Trophoblast cell (in vitro differentiated cells and primary cell): Measurements from ENCODE around the gene TEAD1.

Source experiments
- DNase-seq, 2 donors: peaks; one replicate each; pipeline ENCODE4 v3.0.0-alpha.2; 2016
- H2AFZ ChIP-seq: 2 replicates; pipeline ENCODE4 v1.6.1; 2013; ENCODE audit warnings: low read length, moderate library complexity, mild to moderate bottlenecking; ENCODE audit not compliant: insufficient read depth, poor library complexity
- H2AK5ac ChIP-seq: 2 replicates; pipeline ENCODE4 v1.6.1; 2013; ENCODE audit warnings: mild to moderate bottlenecking, low read length
- H2BK120ac ChIP-seq: 2 replicates; pipeline ENCODE4 v1.6.1; 2013; ENCODE audit warnings: low read length, mild to moderate bottlenecking, moderate library complexity; ENCODE audit not compliant: insufficient read depth, poor library complexity
- H2BK12ac ChIP-seq: 2 replicates; pipeline ENCODE4 v1.6.1; 2013; ENCODE audit warnings: mild to moderate bottlenecking, low read length, moderate library complexity
- H2BK5ac ChIP-seq: 2 replicates; pipeline ENCODE4 v1.6.1; 2013; ENCODE audit warnings: low read length, low read depth, moderate library complexity, mild to moderate bottlenecking; ENCODE audit not compliant: poor library complexity
- H3K14ac ChIP-seq: 2 replicates; pipeline ENCODE4 v1.6.1; 2013; ENCODE audit warnings: mild to moderate bottlenecking, low read length
- H3K18ac ChIP-seq: 2 replicates; pipeline ENCODE4 v1.6.1; 2013; ENCODE audit warnings: mild to moderate bottlenecking, low read length
- H3K23ac ChIP-seq: 2 replicates; pipeline ENCODE4 v1.6.1; 2013; ENCODE audit warnings: low read length
- H3K27ac ChIP-seq: 2 replicates; pipeline ENCODE4 v1.5.1; 2013; ENCODE audit warnings: low read depth, mild to moderate bottlenecking, inconsistent platforms, low read length, moderate library complexity
- H3K27me3 ChIP-seq: 2 replicates; pipeline ENCODE4 v1.6.1; 2013; ENCODE audit warnings: inconsistent platforms, mild to moderate bottlenecking, low read length, moderate library complexity; ENCODE audit not compliant: insufficient read depth
- H3K36me3 ChIP-seq, 2 experiments: 1 replicate in 1 of 2; 2 replicates in 1 of 2; pipeline ENCODE4 v1.6.1; 2013; ENCODE audit warnings: low read length in 2 of 2, mild to moderate bottlenecking in 2 of 2, moderate library complexity in 1 of 2; ENCODE audit not compliant: insufficient read depth in 2 of 2, control insufficient read depth in 1 of 2
- H3K4ac ChIP-seq: 2 replicates; pipeline ENCODE4 v1.6.1; 2013; ENCODE audit warnings: low read depth, mild to moderate bottlenecking, low read length, moderate library complexity
- H3K4me1 ChIP-seq, 2 experiments: 1 replicate in 1 of 2; 2 replicates in 1 of 2; pipeline ENCODE4 v1.6.1; 2013; ENCODE audit warnings: low read length in 2 of 2, mild to moderate bottlenecking in 2 of 2, moderate library complexity in 1 of 2; ENCODE audit not compliant: insufficient read depth in 2 of 2, control insufficient read depth in 1 of 2
- H3K4me2 ChIP-seq: 2 replicates; pipeline ENCODE4 v1.6.1; 2013; ENCODE audit warnings: inconsistent platforms, mild to moderate bottlenecking, low read length, moderate library complexity
- H3K4me3 ChIP-seq: 2 replicates; pipeline ENCODE4 v1.5.1; 2013; ENCODE audit warnings: mild to moderate bottlenecking, low read depth, low read length, inconsistent platforms
- H3K79me1 ChIP-seq: one replicate; pipeline ENCODE4 v1.6.1; 2013; ENCODE audit warnings: low read length
- H3K79me2 ChIP-seq: 2 replicates; pipeline ENCODE4 v1.6.1; 2013; ENCODE audit warnings: low read length, mild to moderate bottlenecking; ENCODE audit not compliant: control insufficient read depth, insufficient read depth, poor library complexity
- H3K9ac ChIP-seq: 2 replicates; pipeline ENCODE4 v1.6.1; 2013; ENCODE audit warnings: mild to moderate bottlenecking, low read length
- H3K9me3 ChIP-seq: 2 replicates; pipeline ENCODE4 v1.6.1; 2013; ENCODE audit warnings: low read depth, mild to moderate bottlenecking, control low read depth, inconsistent platforms, low read length; ENCODE audit not compliant: insufficient read depth
- H4K12ac ChIP-seq: 2 replicates; pipeline ENCODE4 v1.6.1; 2013; ENCODE audit warnings: low read depth, mild to moderate bottlenecking, low read length, moderate library complexity
- H4K8ac ChIP-seq: 2 replicates; pipeline ENCODE4 v1.6.1; 2013; ENCODE audit warnings: low read depth, mild to moderate bottlenecking, low read length, moderate library complexity
- H4K91ac ChIP-seq: one replicate; pipeline ENCODE4 v1.6.1; 2013; ENCODE audit warnings: low read depth, mild to moderate bottlenecking, low read length, moderate library complexity
- WGBS: extraction: QIAGEN DNeasy Blood & Tissue Kit; methylation state at CpG from one replicate; pipeline ENCODE4 v1.1.7; 2013; ENCODE audit warnings: missing lambda C conversion rate; ENCODE audit not compliant: insufficient read length, insufficient coverage; ENCODE audit errors: extremely low coverage; 5-methylcytosine and 5-hydroxymethylcytosine counted together

Gene TEAD1

DNA sequence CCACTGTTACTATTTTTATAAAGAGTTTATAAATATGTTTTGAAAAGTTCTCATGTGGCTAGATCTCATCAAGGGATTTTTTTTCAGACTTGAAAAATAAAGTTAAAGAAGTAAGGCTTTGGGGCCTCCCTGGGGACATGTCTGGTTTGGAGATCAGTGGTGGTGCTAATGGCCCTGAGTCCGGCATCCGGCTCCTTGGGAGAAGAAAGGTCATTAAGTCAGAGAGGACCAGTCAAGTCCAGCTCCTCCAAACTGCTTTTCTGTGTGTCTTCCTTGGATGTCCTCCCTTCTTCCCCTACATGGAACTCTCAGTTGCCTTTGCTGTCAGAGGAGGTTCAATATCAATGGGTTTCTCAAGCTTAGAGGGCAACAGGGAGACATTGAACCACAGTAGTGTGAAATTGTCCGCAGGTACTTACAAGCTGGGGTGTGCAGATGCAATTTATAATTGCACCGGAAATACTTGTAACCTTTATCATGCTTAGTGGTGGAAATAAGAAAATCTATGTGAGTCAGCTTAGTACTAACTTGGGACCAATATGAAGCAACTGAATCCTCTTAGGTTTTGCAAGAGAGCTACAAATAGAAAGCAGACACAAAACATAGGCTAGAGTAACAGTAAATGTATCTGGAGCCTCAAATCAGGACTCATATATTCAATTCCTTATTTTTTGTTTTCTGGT, 144.3 kb downstream of the TEAD1 start:
- DNase-seq, result peak in 1 of 2 donors; percentile 80
- no peak overlapping the region for H4K12ac ChIP-seq
- H2AFZ ChIP-seq, result no peak overlapping the region
- no peak overlapping the region for H3K4me2 ChIP-seq
- peaks cover 22 to 34% of the 10 kb centered on the region in 2 experiments for H3K4me1 ChIP-seq
- no peak overlapping the region for H3K14ac ChIP-seq
- no peaks in the 10 kb centered on the region for H3K27me3 ChIP-seq
- peaks cover 24% of the 10 kb centered on the region for H3K79me2 ChIP-seq
- H4K8ac ChIP-seq, result no peak overlapping the region
- no peaks in the 10 kb centered on the region for H3K9me3 ChIP-seq
- no peak overlapping the region for H3K23ac ChIP-seq
- peaks cover 4 to 5% of the 10 kb centered on the region in 2 experiments for H3K36me3 ChIP-seq
- H3K27ac ChIP-seq, result no peak overlapping the region
- H3K4me3 ChIP-seq, result no peak overlapping the region
- no peak overlapping the region for H2BK5ac ChIP-seq
- no peak overlapping the region for H3K18ac ChIP-seq
- no CpG with 5 or more reads among the region's 4 CpGs for WGBS
- H2BK120ac ChIP-seq, result no peak overlapping the region
- no peak overlapping the region for H4K91ac ChIP-seq
- peak overlapping the region; percentile 95 for H3K4ac ChIP-seq
- H3K9ac ChIP-seq, result no peak overlapping the region
- peak overlapping the region; percentile 28 for H2BK12ac ChIP-seq
- H3K79me1 ChIP-seq, result peaks cover 22% of the 10 kb centered on the region
- no peak overlapping the region for H2AK5ac ChIP-seq

DNA sequence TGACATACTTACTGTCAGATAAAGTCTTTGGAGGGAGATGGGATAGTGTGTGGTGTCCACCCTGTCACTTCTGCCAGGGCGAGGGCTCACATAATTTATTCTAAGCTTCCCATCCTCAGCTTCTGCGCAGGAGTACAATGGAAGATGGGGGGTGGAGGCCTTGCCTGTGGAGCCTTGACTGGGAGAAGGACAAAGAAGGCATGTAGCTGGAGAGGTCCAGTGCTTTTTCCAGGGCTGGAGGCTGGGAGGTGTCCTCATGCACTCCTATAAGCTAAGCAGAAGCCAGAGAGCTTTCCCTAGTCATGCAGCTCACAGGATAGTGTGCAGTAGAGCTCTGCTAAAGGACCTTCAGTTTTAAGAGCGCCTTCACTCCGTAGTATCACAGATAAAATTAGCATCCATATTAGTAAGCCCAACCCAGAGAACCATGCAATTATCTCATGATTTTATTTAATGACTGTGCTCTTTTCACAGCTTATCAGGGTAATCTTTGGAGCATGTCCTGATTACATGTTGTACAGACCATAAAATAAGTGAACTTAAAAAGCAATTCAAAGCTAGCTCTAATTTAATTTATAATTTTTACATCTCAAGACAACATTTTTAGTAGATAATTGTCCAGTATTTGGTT, 148.3 kb downstream of the TEAD1 start:
- Histone ChIP-seq H2AFZ (no peak overlapping the region), H3K4me3 (no peak overlapping the region), H3K4ac (no peak overlapping the region), H3K79me2 (peaks cover 5% of the 10 kb centered on the region), H3K9ac (no peak overlapping the region), H4K91ac (no peak overlapping the region), H3K4me1 (peaks cover 3 to 10% of the 10 kb centered on the region in 2 experiments), H2BK120ac (no peak overlapping the region), H4K8ac (no peak overlapping the region), H2AK5ac (no peak overlapping the region), H4K12ac (no peak overlapping the region), H2BK5ac (no peak overlapping the region), H3K4me2 (no peak overlapping the region), H3K79me1 (peaks cover 2% of the 10 kb centered on the region), H3K14ac (no peak overlapping the region), H3K23ac (no peak overlapping the region), H2BK12ac (no peak overlapping the region), H3K18ac (peak overlapping the region; percentile 4), H3K9me3 (no peaks in the 10 kb centered on the region), H3K27ac (no peak overlapping the region), H3K27me3 (no peaks in the 10 kb centered on the region), H3K36me3 (peaks cover 0 to 2% of the 10 kb centered on the region in 2 experiments)
- DNase-seq, result no peak
- WGBS, result no CpG with 5 or more reads among the region's 4 CpGs

DNA sequence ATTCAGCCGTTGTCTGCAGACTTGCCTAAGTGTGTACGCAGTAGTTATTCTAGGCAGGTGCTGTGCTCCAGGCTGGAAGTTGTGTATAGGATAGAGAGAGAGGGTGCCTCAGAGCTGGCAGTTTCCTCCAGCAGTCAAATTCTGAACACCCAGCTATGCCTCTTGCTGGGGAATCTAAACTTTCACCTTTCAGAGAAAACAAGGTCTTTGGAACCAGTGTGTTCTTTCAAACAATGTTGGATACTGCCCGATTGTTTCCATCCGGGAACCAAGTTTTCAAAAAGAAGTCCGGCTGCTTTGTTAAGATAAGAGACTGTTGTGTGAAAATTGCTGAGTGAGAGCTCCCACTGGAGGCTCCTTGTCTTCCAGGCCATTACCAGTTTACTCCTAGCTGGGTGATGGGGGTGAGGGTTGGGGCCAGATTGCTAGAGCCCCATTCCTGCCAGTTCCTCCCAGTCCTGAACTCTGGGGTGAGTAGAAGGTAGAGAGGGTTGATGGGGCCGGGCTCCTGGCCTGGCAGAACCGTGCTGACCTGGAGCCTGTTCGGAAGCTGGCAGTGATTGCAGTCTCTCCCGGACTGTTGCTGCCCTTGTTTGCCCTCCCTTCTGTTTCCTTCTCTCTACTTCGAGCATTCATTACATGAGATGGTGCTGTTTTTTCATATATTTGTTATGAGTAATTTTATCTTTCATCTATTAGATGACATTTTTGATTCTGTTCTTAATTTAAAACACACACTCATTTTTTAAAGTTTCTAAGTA, 150.2 kb downstream of the TEAD1 start:
- Histone ChIP-seq H2BK120ac (no peak overlapping the region), H3K4me2 (no peak overlapping the region), H3K27ac (no peak overlapping the region), H3K79me1 (peaks cover 2% of the 10 kb centered on the region), H3K79me2 (peaks cover 4% of the 10 kb centered on the region), H3K4ac (peak overlapping the region; percentile 89), H3K9ac (no peak overlapping the region), H3K23ac (no peak overlapping the region), H2BK12ac (peak overlapping the region; percentile 65), H4K12ac (no peak overlapping the region), H2AK5ac (no peak overlapping the region), H3K14ac (peak overlapping the region; percentile 72), H2AFZ (no peak overlapping the region), H3K18ac (peak overlapping the region; percentile 75), H3K27me3 (no peaks in the 10 kb centered on the region), H4K8ac (no peak overlapping the region), H3K9me3 (no peaks in the 10 kb centered on the region), H4K91ac (no peak overlapping the region), H2BK5ac (no peak overlapping the region), H3K4me3 (no peak overlapping the region), H3K4me1 (peaks cover 12 to 15% of the 10 kb centered on the region in 2 experiments), H3K36me3 (peaks cover 0 to 2% of the 10 kb centered on the region in 2 experiments)
- DNase-seq, result no peak
- WGBS, result no CpG with 5 or more reads among the region's 10 CpGs

DNA sequence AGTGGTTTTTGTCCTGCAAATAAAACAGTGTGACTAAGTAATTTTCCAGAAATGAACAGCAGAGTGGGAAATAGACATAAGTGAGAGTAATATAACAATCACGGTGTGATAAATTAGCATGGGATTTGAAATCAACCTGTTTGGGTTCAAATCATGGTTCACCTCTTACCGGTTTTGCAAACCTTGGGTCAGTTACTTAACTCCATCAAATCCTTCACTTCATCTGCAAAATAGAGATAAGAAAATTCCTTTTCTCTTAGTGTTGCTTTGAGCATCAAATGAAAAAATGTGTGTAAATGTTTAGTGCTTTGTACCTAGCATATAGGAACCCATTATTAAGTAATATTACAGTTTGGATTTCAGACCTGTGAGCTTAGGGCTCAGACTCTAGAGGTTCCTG, 152.2 kb downstream of the TEAD1 start:
- no peak overlapping the region for H3K18ac ChIP-seq
- no peak overlapping the region for H3K4me3 ChIP-seq
- H2BK120ac ChIP-seq, result no peak overlapping the region
- WGBS, result no CpG with 5 or more reads among the region's 2 CpGs
- no peaks in the 10 kb centered on the region for H3K9me3 ChIP-seq
- no peak overlapping the region for H2AK5ac ChIP-seq
- H2BK12ac ChIP-seq, result no peak overlapping the region
- peaks cover 16 to 24% of the 10 kb centered on the region in 2 experiments for H3K4me1 ChIP-seq
- peaks cover 13% of the 10 kb centered on the region for H3K79me2 ChIP-seq
- H2BK5ac ChIP-seq, result no peak overlapping the region
- H3K4me2 ChIP-seq, result no peak overlapping the region
- peak in 1 of 2 donors; percentile 66 for DNase-seq
- H3K9ac ChIP-seq, result no peak overlapping the region
- no peaks in the 10 kb centered on the region for H3K27me3 ChIP-seq
- no peak overlapping the region for H3K14ac ChIP-seq
- H4K91ac ChIP-seq, result no peak overlapping the region
- H4K12ac ChIP-seq, result no peak overlapping the region
- H3K4ac ChIP-seq, result no peak overlapping the region
- no peak overlapping the region for H4K8ac ChIP-seq
- no peak overlapping the region for H3K27ac ChIP-seq
- H3K36me3 ChIP-seq, result peaks cover 0 to 2% of the 10 kb centered on the region in 2 experiments
- no peak overlapping the region for H2AFZ ChIP-seq
- peaks cover 2% of the 10 kb centered on the region for H3K79me1 ChIP-seq
- H3K23ac ChIP-seq, result no peak overlapping the region
